NCI-H748 (cell line): ENCODE measurements around the gene GABBR2.

Source experiments
- DNase-seq: peaks from one replicate; lab custom pipeline; 2025; ENCODE audit not compliant: unreplicated experiment; lab: John Stamatoyannopoulos, UW

GABBR2 gene

DNA sequence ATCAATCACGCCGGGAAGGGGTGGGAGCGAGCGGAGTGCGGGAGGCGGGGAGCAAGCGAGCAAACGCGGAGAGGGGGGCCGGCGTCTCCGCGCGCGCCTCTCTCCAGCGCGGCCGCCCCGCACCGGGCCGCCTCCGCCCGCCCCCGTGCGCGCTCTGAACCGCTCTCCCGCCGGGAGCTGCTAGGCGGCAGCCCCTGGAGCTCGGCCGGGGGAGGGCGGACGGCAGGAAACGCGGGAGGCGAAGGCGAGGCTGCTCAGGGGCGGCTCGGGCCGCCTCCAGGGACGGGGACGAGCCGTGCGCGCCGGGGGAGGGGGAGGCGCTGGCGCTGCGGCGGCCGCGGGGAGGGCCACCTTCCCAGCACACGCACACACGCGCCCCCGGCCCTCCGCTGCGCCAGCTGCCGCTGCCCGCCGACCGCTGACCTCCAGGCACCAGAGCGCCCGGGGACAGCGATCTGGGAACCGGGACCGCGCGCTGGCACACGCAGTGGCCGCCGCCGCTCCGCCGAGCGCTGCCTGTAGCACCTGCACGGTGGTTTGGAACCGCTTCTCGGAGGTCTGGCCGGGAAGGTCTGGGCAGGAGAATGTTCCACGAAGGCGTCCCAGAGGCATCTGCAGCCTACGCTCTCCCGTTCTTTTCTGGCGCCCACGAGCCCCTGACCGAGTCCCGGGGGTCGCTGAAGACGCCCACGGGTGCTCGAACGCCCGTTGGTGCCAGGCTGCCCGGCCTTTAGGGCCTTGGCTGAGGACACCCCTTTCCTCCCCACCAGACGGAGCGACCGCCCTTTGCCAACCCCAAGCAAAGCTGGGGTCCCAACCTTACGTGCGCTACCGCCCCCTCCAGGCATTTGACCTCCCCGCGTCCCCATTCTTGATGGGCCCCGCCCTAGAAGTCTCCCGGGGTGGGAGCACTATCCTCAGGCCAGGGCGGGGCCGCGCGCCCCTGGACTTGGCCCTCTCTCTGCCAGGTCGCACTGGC lies at the start of gene GABBR2:
Gene GABBR2 (minus strand): TSS at position 3 of the 979 bp plus-strand sequence. CDS start 198 bp downstream, outside the sequence.
- DNase-seq = peak; percentile 66

DNA sequence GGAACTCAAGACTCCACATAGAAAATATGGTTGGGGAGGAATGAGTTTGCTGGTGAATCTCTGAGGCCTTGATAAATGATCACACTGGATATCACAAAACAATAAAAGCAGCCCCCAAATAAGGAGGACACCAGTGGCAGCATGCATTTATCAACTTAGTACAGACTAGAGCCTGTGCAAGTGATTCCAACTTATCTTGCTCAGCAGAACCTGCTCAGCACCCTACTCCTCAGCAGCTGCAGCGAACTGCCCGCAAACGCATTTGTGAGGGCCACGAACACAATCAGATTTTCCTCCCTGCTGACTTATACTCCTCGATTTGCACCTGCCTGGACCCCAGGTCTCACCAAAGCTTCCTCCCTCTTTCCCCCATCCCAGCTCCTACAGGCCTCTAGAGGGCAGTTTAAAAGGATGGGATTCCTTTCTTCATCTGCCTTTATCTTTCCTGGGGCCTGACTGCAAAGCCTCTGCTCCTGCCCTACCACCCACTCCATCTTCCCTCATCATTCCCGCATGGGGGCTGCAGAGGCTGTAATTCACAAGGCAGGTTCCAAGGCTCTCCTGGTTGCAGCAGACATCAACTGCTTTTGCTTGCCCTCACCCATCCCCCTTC lies 46.4 kb upstream of the GABBR2 start:
- DNase-seq = no peak

GRCh38 chr9:98751210-98751609 lies 42.5 kb upstream of the GABBR2 start:
- DNase-seq = no peak

DNA sequence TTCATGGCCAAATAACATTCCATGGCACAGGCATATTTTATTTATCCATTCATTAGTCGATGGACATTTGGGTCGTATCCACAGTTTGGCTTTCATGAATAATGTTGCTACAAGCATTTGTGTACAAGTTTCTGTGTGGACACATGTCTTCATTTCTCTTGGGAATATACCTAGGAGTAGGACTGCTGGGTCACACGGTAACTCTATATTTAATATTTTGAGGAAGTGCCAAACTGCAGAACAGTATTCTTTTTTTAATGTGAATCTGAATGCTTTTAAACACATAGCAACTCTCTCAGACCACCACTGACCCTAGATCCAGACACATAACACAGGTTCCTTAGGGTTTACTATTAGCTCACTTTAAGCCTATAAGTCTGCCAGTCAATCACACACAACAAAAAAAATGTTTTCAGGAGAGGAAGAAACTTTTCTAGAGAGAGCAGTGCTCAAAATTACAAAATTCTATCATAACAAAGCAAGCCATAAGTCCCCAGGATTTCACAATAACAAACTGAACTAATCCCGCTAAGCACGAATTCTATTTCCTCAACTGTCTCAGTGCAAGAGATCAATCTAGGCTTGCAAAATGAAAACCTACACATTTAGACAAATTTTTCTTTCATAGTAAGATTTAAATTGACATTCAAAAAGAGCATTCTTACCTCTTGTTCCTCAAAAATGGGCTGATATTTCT lies 41.8 kb upstream of the GABBR2 start:
- DNase-seq = no peak

DNA sequence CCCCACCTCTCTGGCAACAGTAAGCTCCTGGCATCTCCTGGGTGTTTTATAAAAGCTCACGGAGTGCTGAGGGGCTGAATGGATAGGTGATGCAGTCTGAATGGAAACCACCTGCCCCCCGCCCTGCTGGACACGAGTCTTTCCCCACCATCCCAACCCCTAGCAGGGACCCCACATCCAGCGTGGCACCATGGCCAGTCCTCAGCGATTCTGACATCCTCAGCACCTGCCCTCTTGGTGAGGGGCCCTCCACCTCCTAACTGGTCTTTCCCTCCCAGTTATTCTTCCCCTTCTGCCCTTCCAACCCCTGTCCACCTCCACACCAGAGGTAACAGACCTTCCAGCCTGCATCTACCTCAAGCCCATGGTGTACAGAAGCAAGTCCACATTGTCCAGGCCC lies 38.7 kb upstream of the GABBR2 start:
- DNase-seq = no peak

- DNase-seq = no peak
These were observed 36.7 kb upstream of the GABBR2 start for GRCh38 chr9:98745470-98745869.

DNA sequence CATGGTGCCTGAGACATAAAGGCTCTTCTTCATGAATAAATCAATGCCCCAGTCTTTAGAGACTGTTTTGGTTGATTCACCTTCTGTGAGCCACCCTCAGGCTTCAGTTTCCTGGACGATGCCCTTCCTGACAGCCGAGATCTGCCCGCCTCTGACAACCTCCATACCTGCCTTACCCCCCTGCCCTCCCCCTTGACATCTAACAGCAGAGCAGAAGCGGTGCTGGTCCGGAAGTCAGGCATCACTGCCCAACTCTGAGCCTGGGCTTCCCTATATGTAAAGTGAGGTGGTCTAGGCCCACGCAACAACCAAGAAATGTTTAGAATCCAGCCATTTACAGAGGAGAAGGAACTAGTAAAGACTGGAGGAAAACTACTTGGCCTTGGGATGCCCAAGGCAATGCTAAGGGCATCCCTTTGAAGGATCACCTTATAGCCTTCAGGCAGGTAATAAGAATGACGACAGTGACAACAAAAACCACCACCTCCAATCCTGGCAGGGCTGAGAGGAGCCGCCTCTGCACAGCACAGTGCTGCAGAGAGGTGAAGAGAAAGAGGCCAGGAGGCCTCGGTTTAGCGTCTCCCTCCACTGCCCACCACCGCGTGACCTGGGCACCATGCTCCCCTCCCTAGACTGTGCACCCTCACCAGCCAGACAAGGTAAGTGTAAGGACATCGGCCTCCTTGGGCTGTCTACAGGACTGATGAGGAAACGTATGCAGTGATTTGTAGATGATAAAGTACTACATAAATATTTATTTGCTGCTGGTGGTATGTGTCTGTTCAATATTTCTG lies 35.3 kb upstream of the GABBR2 start:
- no peak for DNase-seq

GRCh38 chr9:98743329-98743728 lies 34.6 kb upstream of the GABBR2 start:
- DNase-seq = no peak

DNA sequence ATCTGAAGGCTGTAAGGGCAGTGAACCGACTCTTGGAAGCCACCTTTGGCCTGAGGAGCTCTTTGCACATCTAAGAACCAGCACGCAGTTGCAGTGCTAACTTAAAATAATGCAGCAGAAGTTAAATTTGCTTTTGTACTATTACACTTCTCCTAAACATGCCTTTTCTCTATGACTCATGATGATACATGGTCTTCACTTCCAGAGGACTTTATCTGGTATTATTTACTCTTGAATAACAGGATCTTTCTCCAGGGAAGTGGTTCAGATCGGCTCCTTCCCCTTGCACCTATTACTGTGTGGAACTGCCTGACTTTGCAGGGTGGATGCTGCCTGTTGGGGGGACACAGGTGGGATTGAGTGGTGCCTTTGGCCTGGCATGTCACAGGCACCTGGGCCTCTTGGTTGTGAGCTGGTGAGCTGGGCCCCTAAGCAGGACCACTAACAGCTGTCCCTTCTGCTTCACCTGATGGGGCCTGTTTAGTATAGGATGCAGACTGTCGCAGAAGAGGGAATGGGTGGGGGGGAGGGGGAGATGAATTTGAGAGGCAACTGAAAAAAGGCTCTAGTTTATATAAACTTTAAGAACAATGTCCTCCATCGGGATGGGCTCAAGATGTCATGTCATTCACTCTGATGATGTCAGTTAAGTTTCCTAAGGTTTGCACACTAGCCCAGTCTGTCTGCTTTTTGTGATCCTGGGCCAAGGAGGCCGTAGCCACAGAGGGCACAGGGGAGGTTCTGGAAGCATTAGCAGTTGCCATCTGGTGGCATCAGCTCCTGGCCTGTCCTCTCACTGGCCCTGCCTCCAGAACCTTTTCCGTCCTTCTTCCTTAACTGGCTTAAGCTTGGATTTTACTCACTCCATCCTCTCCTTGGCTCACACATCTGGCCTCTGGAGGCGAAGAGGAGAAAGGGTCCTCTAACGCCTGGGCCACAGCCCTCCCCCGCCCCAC lies 33.9 kb upstream of the GABBR2 start:
- no peak for DNase-seq

DNA sequence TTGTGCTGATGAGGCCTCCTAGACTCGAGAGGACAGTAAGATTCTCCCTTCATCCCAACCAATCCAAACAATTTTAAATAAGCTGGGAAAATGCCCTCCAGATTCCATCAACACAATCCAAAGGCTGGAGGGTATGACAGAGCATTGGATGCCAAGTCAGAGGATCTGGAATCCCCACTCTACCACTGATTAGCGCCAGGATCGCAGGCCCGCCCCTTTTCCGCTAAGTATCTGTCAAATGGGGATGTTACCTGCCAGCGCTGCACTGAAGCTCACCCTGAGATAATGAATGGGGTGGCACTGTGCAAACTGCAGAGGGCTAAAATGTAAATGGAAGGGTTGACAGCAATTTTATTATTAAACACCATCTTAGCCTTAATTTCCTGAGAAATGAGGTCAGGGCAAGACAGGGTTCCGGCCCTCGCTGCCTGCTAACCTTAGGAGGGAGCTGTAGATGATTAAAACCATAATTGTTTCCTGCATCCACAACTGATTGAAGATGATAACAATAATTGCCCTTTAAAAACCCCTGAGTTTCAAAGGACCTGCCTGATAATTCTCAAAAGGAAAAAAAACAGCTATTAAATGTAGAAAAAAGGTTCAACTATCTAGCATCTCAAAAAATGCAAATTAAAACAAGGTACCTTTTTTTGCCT lies 31.6 kb upstream of the GABBR2 start:
- peak; percentile 50 for DNase-seq

- DNase-seq = no peak
These were observed 30.0 kb upstream of the GABBR2 start for GRCh38 chr9:98738741-98739140.

- DNase-seq = no peak
These were observed 27.5 kb upstream of the GABBR2 start for GRCh38 chr9:98736226-98736625.

DNA sequence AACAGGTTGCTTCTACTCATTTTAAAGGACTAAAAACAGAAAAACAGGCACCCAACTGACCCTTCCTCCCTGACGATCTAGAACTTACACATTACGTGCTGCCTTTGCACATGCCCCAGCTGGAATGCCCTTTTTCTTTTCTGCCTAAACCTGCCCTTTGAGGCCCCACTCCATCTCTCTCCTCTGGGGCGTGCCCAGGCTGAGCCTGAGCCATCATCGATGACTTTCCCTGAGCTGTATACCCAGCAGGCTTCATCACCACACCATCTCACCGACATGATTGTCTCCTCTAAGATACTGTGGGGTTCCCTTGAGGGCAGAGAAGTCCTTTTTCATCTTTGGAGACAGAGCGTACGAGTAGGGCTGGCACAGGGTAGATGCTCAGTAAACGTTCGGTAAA lies 24.1 kb upstream of the GABBR2 start:
- no peak for DNase-seq

GRCh38 chr9:98732091-98732490 lies 23.4 kb upstream of the GABBR2 start:
- no peak for DNase-seq

- DNase-seq = no peak
These were observed 22.1 kb upstream of the GABBR2 start for GRCh38 chr9:98730871-98731270.

DNA sequence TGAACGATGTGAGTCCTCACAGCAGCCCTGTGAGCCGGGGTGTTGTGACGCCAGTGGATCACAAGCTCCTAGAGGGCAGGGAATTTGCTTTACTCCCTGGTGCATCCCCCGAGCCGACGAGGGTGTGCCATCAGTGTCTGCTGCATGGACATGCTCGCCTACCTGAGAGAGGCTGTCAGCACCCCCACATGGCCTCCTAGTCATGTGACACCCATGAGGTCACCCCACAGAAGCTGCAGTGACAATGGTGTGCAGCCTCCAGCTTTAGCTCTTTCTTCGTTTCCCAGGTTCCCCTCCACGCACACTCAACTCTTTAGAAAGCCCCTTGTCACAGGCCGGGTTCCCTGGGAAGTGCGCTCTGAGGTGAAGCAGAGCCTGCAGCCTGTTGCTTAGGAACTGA lies 19.8 kb upstream of the GABBR2 start:
- no peak for DNase-seq

GRCh38 chr9:98727428-98727827 lies 18.7 kb upstream of the GABBR2 start:
- no peak for DNase-seq

- DNase-seq = peak; percentile 53
These were observed 18.0 kb upstream of the GABBR2 start for GRCh38 chr9:98726735-98727134.

GRCh38 chr9:98724810-98725530 lies 16.2 kb upstream of the GABBR2 start:
- DNase-seq = no peak
